ENCODE data around the gene MAPK8IP1.
"Not testable (repeated sequence)": the region's sequence is repeated elsewhere in the genome, so short reads cannot be mapped to it uniquely, and the experiment has no call there.

MAPK8IP1 gene

DNA sequence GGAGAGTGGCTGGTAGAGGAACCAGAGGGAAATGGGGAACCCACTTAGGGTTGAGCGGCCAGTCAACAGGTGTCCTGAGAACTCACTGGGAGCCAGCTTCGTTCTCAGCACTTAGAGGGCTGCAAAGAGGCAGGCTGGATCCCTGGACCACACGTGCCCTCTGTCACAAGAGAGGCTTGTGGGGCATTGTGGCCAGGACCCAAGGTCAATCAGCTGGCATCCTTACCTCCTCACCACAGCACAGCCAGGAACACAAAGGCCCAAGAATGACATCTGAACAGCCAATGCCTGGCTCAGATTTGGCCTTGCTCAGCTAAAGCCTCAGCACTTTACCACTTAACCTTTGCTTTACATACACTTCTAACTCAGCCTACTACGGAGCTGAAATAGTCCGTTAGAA is 7.4 kb downstream of the MAPK8IP1 start:
- DNase-seq, result no peak

DNA sequence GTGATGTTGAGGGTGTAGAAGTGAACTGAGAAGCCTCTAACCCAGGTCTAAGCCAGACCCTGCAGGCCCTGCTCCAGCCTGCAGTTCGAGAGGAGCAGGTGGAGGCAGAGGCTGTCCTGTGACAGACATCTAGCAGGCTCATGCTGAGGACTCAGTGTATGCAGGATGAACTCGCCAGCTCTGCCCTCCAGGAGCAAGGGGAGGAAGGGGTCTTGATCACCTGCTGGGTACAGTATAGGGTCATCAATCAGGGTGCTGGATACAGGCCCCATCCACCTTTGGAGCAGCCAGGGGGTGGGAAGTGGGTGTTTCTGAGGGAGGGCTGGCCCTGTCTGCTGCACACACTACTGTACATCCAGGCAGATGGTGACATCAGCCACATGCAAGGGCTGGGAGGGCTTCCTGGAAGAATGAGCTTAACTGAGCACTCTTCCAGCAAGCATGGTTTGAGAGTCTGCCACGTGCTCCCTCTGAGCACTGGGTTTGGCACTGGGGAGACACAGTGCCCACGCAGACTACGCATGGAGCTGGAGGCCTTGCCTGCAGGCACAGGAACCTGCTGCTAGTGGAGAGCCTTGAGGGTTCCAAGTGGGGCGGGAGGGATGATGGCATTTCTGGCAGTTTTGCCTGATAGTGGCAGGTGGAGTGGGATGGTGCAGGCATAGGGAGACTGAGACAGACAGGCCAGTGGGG is 9.2 kb downstream of the MAPK8IP1 start:
- DNase-seq, result no peak

DNA sequence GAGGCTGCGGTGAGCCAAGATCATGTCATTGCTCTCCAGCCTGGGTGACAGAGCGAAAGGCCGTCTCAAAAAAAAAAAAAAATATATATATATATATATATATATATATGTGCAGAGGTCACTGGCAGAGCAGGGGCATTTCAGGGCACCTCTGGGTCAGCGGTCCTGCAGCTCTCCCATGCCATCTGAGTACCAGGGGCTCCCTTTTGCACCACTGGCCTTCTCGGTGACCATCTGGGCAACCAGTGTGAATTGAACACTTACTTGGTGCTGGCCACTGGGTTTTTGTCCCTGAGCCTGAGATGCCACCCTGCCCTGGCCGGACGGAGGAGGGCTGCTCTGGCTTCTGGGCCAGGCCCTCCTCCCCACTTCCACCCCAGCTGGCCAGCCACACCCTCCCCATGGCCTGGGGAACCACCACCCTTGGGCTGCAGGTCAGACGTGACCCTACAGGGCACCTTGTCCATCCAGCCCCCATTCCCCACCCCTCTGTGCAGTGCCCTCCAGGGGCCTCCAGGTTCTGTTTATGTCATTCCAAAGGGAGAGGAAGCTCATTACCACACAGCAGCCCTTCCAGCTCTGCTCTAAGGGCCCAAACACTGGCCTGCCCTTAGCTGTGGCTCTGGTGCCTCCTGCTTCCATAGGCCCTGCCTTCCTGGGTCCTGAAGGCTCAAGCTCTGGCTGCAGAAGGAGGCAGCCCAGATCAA is 10.3 kb downstream of the MAPK8IP1 start:
- DNase-seq, result no peak

DNA sequence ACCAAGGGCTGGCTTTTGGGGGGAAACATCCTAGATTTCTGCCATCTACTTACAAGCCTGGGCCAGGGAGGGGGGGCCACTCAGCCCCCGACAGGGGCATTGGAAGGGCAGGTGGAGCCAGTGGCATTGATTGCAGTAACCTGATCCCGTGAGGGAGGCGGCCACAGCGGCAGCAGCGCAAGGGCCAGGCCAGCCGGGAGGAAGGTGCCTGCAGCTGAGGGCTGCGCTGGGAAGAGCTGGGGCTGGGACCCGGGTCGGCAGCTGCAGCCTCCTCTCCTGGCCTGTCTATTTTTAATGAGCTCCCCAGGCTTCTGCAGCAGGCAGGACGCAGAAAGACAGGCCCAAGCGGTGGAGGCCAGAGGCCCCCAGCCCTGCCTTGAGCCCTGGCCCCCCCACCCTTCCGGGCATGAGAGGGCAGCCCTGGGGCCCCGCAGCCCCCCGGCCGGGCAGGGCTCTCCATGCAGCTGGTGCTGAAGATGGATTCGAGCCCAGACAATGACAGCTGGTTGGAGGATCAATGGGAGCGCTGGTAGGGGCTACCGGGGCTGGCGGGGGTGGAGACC is 11.1 kb downstream of the MAPK8IP1 start:
- no peak for DNase-seq

DNA sequence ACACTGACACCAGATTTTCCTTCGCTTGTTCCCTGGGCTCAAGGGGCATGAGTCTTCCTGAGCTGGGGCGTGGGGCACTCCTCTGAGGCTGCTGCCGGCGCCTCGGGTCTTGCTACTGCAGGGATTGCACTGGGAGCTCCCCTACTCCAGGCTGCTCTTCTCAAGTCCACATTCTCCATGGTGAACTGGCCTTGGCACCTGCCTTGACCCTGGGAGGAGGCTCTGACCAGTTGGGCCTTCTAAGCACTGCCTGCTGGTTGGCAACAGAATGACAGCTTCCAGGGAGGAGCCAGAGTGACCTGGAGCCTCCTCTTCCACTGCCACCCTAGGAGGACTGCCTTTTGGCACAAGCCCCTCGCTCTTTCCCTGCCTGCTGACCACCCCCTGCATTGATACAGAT is 12.1 kb downstream of the MAPK8IP1 start:
- DNase-seq, result no peak

DNA sequence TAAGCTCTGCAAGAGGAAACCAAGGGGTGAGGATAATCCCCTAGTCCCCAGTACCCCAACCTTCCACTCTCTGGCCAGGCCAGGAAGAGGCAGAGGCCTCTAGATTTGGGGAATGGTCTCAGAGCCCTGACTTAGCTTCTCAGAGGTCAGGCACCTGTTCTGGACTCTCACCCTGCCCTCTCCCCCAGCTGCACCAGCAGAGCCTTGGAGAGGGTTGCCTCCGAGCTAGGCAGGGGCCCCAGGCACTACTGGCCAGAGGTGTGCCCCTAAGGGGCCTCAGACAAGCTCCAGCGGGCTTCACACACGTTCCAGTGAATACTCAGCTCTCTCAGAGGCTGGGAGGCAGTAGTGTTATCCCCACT is 13.6 kb downstream of the MAPK8IP1 start:
- no peak for DNase-seq

DNA sequence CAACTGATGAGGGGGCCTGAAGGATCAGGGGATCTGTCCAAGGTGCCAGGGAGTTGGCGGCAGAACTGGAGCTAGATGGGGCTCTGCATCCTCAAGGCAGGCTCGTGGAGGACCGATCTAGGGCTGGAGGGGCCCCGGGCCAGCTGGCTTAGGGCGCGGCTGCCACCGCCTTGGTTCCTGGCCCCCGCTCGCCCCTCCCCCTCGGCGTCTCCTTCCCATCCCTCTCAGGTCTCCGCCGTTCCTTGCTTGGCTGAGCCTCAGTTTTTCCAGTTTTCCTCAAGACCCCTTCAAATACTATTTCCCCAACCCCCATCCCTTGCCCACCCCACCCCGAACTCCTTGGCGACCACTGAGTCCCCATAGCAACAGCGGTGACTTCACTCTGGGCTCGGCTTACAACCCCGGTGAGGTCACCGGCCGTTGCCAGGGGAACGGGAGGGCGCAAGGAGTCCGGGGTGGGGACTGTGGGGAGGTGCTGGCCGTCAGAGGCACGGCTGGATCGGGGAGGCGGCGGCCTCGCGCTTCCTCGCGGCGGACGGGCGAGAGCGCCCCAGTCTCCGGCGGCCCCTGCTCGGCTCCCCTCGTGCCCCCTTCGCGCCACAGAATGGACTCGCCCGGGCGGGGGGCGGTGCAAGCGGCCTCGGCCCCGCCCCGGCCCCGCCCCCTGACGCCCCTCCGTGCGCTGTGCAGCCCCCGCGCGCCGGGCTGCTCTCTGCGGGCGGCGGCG is 14.2 kb downstream of the MAPK8IP1 start:
- DNase-seq, result peak; percentile 71

DNA sequence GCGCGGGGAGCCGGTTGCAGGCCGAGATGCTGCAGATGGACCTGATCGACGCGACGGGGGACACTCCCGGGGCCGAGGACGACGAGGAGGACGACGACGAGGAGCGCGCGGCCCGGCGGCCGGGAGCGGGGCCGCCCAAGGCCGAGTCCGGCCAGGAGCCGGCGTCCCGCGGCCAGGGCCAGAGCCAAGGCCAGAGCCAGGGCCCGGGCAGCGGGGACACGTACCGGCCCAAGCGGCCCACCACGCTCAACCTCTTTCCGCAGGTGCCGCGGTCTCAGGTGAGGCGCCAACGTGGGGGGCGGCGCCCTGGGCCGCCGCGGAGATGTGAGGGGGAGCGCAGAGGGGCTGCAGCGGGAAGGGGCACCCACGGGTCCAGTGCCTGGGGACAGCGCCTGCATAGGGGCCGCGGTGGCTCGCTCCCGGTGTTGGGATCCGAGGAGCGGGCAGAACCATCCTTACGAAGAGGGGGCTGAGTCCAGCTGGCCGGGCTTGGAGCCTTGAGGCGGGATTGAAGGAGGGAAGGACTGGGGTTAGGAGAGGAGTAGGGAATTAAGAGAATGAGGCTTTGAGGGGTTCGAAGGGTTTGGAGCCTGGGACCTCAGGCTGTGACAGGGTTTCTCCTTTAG is 14.8 kb downstream of the MAPK8IP1 start:
- DNase-seq, result not testable (repeated sequence)

DNA sequence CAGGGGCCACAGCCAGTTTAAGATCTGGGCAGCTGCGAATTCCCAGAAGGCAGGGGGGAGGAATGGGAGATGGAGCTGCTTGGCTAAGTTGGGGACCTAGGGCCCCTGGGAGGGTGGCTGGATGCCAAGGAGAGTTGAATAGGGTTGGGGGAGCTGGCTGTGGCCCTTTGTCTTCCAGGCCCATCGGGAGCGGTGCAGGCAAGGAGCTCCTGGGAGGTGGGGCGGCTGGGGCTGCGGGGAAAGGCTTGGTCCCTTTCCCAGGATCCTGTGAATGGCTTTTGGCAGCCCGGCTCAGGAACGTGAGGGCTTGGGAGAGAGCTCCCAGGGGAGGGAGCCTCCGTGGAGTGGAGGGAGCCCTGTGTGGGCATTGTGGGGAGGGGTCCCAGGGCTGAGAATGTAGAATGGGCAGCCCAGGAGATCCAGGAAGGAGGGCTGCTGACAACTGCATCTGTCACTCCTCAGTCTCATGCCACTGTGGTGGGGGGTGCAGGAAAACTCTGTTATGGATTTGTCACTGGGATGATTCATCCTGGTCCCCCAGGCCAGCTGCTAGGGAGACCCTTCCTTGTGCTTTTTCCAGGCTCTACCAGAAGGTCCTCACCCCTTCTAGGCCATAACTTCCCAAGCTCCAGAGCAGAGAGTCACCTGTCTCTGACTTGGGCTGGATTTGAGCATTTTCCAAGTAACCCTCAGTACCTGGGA is 15.6 kb downstream of the MAPK8IP1 start:
- DNase-seq, result no peak

DNA sequence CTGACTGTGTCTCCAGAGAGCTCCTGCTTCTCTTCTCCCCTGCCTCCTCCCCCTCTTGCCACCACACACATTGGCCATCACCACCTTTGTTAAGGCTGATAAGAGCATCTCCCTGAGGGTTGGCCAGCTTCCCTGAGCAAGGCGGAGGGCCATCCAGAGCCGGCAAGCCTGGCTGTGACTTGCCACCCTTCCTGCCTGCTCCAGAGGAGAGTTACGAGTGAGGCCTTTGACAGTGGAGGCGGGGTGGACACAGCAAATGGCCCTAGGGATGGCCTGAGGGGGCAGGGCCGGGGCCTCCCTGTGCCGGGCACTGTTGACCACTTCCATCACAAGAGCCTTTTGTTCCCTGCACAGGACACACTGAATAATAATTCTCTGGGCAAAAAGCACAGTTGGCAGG is 16.2 kb downstream of the MAPK8IP1 start:
- no peak for DNase-seq

DNA sequence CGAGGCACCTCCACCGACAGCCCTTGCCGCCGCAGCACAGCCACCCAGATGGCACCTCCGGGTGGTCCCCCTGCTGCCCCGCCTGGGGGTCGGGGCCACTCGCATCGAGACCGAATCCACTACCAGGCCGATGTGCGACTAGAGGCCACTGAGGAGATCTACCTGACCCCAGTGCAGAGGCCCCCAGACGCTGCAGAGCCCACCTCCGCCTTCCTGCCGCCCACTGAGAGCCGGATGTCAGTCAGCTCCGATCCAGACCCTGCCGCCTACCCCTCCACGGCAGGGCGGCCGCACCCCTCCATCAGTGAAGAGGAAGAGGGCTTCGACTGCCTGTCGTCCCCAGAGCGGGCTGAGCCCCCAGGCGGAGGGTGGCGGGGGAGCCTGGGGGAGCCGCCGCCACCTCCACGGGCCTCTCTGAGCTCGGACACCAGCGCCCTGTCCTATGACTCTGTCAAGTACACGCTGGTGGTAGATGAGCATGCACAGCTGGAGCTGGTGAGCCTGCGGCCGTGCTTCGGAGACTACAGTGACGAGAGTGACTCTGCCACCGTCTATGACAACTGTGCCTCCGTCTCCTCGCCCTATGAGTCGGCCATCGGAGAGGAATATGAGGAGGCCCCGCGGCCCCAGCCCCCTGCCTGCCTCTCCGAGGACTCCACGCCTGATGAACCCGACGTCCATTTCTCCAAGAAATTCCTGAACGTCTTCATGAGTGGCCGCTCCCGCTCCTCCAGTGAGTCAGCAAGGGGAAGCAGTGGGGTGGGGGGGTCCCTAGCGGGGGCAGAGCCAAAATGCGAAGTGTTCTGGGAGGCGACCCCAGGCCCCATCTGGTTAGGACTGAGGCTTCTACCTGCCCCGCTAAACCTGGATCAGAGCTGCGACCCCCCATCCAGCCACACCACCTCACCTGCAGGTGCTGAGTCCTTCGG is 17.3 kb downstream of the MAPK8IP1 start:
- DNase-seq, result no peak

DNA sequence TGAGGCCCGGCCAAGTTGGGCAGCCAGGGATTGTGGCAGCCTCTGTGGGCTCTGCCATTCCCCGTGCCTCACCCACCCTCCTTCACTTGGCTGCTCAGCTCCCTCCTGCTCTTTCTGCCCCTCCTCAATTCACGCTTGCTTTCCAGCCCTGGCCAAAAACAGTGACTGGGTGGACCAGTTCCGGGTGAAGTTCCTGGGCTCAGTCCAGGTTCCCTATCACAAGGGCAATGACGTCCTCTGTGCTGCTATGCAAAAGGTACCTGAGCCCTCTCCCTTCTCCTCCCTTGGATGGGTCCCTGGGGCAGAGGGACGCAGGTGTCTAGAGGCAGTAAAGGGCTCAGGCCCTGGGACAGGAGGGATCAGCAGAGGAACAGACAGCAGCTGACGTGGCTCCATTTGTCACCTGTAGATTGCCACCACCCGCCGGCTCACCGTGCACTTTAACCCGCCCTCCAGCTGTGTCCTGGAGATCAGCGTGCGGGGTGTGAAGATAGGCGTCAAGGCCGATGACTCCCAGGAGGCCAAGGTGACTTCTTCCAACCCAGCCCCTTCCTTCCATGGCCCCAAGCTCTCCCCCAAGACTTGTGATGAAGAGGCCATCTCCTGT is 19.0 kb downstream of the MAPK8IP1 start:
- DNase-seq, result no peak

DNA sequence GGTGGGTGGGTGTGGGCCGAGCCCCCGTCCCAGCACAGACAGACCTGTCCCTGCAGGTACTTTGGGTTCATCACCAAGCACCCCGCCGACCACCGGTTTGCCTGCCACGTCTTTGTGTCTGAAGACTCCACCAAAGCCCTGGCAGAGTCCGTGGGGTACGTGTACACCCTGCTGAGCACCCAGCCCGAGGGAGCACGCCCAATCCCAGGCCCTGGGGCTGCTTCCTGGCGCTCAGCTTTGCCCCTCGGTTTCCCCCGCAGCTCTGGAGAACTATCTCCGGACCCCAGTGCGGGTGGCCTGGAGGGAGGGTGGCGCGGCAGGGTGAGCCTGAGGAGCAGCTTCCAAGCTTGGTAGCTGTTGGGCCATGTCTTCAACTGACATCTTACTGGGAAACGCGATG is 19.6 kb downstream of the MAPK8IP1 start:
- no peak for DNase-seq

DNA sequence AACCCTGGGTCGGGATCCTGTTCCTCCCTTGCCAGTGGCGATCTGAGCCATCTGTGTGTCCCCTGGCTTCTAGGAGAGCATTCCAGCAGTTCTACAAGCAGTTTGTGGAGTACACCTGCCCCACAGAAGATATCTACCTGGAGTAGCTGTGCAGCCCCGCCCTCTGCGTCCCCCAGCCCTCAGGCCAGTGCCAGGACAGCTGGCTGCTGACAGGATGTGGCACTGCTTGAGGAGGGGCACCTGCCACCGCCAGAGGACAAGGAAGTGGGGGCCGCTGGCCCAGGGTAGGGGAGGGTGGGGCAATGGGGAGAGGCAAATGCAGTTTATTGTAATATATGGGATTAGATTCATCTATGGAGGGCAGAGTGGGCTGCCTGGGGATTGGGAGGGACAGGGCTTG is 20.1 kb downstream of the MAPK8IP1 start:
- DNase-seq, result not testable (repeated sequence)

DNA sequence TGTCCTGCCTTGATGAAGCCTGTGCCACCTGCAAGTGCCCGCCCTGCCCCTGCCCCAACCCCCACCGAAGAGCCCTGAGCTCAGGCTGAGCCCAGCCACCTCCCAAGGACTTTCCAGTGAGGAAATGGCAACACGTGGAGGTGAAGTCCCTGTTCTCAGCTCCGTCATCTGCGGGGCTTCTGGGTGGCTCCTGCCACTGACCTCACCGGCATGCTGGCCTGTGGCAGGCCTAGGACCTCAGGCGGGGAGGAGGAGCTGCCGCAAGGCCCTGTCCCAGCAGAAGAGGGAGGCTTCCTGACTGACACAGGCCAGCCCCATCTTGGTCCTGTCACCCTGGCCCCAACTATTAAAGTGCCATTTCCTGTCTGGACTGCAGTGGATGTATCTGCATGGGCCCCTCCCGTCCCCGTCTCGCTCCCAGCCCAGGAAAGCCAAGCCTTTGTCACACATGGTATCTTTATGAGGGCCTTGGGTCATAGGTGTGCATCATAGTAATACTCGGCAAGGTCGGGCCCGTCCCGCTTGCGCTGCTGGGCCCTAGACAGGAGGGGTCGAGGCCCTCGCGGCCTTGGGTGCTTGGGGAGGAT is 20.7 kb downstream of the MAPK8IP1 start:
- DNase-seq, result no peak

DNA sequence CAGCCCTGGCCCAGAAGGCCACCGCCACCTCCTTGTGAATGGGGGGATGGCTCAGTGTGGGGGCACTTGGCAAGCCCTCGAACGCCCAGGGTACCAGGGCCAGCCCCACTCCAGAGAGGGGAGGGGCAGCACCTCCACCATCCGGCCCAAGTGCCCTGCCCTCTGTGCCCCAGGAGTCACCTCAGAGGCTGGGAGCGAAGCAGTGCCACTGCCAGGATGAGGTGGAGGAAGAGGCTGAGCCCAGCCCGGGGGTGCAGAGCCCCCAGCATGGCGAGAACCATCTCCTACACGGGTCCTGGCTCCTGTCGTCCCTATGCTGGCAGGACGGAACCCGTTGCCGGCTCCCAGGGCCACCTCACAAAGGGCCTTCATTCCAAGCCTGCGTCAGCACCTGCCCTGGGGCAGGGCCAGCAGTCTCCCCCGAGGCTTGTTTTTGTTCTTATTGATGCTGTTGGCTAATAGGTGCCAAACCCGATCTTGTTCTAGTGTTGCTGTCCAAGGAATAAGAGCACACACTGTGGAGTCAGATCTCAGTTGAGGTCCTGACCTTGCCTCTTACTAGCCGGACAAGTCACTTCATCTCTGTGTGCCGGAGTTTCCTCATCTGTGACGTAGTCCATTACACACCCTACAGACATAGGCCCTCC is 21.6 kb downstream of the MAPK8IP1 start, which contains the start of gene FREY1:
FREY1 (minus strand) TSS at position 307 of the 647 bp plus-strand sequence; CDS start at position 281, 26 bp downstream.
- DNase-seq, result no peak

DNA sequence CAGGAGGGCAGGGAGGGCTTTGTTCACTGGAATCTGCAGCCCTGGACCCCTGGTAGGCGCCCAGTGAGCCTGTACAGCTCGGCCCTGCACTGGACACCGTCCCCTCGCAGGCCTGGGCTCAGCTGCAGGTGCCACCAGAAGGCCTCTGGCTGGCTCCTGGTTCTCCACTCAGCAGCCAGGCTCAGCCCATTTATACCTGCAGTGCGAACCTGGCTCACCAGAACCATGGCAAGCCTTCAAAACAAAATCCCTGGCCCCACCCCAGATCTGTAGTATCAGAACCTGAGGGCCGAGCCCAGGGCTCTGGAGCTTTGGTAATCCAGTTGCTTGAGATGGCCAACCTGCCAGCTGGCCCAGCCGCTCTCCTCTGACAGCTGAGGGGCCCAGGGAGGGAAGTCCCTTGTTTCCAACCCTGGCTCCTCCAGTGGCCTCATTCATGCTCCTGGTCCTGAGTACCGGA is 22.5 kb downstream of the MAPK8IP1 start:
- no peak for DNase-seq

DNA sequence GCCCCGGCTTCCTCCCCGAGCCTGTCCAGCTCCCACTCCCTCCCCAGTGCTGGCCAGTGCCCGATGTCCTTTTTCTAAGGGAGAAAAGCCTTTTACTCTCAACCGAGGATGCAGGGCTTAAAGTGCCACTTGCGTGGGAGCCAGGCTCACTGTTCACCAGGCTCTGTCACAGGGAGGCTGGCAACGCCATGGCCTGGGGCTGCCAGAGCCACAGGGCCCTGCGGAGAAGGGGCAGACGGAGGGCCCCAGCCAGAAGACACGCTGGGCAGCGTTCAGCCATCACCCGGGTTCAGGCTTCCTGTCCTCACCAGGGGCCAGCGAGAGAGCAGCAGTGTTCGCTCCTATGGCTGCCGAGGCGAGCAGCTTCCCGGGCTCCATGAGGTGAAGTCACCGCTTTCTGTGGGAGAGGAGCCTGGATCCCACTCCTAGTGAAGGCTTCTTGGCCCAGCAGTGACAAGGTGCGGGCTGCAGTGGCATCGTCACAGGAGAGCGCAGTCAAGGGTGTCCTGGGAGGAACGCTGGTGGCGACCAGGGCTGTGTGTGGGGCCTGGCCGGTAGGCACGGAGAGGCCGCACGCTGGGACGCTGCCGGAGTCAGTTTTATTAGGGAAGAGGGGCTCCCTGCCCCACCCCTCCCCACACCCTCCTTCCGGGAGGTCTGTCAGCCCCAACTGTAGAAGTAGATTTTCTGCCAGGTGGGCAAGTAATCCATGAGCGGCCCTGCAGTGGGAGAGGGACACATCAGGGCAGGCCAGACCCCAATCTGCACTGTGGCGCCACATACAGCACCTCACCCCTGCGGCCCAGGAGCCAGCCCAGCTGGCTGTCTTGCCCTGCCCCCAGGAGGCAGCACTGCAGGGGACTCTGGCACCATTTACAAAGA is 24.4 kb downstream of the MAPK8IP1 start:
- DNase-seq, result no peak

DNA sequence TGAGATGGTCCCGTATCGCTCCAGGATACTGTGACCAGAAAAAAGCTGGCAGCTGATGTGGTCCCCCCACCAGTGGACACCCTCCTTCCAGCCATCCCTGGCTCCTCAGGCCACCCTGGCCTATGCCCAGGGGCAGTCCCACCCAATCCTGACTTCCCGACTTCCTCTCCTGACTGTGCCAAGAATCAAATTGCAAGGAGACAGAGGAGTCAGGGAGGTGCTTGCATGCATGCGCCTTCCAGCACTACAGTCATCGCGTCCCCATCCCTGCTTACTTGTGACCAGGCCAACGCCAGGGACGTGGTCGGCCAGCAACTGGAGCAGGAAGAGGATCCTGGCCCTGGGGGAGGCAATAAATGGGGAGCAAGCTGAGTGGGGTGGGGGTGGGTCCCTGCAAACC is 25.2 kb downstream of the MAPK8IP1 start:
- DNase-seq, result no peak
